DMS114 treated with DMSO at 0.1 percent for 48 hours (cell line): ENCODE results near the gene NANOS2.

Experiments
- DNase-seq: peaks from one replicate; lab custom pipeline; 2025; ENCODE audit not compliant: unreplicated experiment; lab: John Stamatoyannopoulos, UW

Gene NANOS2

DNA sequence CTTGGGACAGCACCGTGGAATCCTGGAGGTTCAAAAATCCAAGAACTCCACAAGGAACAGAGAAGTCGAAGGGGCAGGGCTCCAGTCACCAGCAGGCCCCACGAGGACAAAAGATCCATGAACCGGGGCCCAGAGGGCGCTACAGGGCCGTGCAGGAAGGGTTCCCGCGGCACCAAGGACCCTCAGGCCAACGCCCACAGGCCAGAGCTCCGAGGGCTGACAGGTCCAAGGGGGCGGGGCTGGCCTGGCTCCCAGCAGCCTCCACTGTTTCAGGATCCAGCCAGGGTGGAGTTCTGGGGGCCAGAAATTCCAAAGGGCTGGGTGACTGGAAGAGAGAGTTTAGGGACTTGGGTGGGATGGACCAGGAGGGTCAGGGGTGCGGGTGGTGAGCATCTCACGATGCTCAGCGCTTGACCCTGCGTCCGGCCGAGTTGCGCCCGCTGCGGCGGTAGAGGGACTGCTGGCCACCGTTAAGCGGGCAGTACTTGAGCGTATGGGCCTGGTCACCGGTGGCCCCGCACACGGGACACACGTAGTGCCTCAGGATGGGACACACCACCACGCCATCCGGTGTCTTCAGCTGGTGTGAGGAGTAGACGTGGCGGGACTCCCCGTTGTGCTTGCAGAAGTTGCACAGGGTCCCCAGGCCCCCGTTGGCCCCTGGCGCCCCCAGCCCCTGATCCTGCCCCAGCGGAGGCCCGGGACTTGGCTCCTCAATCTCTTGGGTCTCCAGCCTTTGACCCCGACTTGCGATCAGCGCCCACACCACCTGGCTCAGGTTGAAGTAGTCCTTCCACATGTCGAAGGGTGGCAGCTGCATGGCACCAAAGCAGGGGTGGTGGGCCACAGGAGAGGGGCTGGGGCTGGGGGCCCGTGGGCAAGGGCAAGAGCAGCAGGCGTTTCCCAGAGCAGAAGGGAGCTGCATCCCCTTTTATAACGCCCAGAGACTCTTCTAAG, at the start of gene NANOS2:
NANOS2 (minus strand) TSS at position 905 of the 957 bp plus-strand sequence; CDS start at position 820, 85 bp downstream.
- no peak for DNase-seq

DNA sequence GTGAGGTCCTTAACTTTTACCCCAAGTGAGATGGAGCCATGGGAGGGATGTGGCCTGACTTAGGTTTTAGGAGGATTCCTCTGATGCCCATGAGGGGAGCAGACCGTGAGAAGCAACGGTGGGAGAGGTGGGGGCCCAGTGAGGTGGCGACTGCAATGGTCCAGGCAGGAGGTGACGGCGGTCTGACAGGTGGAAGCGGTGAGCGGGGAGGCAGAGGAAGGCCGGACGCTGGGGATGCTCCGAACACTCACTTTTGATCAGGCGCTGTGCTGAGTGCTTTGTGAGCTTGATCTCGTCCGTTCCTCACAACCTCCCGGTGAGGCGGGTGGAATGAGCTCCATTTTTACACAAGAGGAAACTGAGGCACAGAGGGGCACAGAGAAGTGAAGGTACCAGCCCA, 47.4 kb upstream of the NANOS2 start:
- no peak for DNase-seq

DNA sequence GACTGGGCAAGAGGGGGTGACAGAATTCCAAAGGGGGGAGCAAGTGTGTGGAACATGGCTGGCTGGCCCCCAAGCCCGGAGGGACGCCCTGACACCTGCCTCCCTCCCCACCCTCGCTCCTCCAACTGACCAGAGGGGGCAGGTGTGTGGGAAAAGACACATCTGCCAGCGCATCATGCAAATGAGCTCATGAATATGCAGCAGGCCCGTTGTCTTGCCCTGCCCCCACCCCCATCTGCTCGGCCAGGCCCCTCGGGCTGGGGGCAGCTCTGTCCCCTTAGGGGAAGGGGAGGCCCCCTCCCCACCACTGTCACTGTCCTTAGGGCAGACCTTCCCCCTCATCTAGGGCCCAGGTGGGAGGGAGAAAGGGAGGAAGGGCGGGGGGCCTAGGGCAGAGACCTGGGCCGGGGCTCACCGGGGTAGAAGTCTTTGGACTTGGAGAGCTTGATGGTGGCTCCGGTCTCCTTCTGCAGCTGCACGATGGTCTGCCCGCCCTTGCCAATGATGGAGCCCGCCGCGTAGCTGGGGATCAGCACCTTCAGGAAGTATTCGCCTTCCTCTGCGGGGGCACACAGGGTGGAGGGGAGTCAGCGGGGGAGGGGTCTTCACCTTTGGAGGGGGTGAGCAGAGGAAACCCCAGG, 46.1 kb upstream of the NANOS2 start:
- no peak for DNase-seq

DNA sequence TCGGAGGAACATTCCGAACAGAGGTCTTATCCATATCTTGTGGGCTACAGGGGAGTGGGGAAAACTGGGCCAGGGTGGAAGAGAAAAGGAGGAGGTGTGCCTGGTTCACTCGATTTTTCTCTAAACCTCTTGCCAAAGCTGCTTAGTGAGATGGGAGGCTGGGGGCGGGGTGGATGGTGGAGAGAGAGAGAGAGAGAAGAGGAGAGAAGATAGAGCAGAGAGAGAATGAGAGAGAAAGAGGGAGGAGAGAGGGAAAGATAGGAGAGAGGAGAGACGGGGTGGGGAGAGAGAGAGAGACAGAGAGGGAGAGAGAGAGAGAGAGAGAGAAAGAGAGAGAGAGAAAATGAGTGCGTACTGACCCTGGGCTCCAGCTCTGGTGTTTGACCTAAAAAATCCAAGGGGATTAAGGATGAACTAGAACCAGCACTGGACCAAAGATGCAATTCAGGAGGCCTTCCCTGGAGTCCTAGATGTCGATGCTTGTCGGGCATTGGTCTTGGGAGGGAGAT, 45.0 kb upstream of the NANOS2 start:
- DNase-seq = no peak

DNA sequence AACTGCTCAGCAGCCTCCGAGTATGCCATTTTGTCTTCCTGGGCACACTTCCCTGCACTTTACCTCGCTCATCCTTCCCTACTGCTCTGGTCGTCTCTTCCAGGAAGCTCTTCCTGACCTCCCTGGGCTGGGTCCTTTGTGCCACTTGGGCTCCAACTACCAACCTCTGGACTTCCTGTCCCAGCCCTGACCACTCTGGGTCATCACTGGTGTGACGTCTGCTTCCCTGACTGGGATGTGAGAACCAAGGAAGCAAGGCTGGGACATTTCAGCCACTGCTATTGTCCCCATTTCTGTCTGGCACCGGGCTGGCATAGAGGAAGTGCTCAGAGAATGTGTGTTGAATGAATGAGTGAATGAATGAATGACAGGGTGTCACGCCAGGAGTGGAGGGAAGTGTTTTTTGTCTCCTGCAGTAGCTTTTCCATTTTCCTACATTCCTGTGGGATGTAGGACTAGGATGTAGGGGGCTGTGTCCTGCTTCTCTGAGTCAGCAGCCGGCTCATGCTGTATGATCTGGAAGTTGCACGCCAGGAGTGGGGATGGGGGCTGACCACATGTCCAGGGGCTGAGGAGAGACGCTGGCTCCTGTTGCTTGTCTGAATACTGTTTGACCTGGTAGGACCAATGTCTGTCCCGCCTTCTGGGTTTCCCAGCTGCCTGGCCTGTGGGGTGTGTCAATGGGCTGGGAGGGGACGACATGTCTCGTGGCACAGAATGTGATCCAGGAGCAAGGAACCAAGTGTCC, 44.4 kb upstream of the NANOS2 start:
- no peak for DNase-seq

DNA sequence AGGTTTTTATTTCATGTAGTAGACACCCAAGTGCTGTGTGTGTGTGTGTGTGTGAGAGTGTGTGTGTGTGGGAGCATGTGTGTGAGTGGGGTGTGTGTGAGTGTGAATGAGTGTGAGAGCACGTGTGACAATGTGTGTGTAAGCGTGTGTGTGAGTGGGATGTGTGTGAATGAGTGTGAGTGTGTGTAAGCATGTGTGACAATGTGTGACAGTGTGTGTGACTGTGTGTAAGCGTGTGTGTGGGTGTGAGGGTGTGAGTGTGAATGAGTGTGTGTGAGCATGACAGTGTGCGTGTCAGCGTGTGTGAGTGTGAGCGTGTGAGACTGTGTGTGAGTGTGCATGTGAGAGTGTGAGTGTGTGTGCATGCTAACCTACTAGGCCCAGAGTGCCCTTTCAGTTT, 43.7 kb upstream of the NANOS2 start:
- no peak for DNase-seq

DNA sequence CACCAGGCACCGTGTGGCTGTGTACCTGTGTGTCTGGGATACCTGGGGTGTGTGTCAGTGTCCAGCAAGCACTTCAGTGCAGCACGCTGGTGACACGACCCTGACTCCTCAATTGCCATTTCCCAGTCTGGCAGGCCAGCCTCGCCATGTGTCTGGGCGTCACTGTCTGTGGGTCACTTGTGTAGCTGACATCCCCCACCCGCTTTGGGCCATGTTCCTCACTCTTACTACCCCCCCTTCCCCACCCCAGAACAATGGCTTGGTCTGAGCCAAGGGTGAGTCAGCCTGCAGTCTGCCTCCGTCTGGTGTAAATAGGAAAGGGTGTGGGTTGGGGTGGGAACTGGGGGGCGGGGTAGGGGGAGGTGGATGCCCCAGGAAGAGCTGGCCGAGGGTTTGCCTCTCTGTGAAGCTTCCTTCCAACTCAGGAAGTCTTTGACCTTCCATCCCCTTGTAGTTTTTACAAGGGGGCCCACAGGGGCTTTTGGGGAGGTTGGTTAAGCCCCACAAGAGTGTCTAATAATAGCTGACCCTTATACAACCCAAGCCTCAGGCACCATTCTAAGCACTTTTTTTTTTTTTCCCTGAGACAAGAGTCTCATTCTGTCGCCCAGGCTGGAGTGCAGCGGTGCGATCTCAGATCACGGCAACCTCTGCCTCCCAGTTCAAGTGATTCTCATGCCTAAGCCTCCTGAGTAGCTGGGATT, 41.5 kb upstream of the NANOS2 start:
- no peak for DNase-seq

DNA sequence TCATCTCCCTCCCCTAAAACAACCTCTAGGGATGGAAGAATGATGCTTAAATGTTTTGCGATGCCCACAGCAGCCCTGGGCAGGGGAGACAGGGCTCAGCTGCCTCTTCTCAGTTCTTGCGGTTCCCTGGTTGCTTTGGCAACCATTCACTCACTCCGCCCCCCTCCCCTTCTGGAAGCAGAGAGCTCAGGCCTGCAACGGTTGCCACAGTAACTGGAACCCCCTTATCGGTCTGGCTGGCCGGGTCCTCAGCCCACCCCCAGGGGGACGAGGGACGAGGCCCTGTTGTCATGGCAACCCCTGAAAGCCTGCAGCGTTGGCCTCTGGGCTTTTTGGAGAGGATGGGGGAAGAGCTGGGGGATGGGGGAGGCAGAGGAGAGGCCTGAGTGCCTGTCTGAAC, 39.6 kb upstream of the NANOS2 start:
- DNase-seq = no peak

DNA sequence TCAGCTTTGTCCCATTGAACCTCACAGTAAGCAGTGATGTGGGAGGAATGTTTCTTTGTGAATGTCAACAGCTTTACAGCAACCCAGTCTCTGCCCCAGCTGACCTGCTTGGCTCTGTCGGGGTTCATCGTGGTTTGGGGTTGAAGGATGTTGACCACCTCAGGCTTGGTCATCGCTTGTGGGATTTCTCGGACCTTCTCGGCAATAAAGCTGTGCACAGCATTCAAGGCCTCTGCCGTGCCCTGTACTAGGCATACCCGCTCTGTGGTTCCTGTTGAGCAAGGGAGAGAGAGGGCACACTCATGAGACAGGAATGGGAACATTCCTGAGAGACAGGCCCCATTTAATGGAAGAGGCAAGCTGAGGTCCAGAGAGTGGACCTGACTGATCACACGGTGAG, 39.1 kb upstream of the NANOS2 start:
- no peak for DNase-seq

DNA sequence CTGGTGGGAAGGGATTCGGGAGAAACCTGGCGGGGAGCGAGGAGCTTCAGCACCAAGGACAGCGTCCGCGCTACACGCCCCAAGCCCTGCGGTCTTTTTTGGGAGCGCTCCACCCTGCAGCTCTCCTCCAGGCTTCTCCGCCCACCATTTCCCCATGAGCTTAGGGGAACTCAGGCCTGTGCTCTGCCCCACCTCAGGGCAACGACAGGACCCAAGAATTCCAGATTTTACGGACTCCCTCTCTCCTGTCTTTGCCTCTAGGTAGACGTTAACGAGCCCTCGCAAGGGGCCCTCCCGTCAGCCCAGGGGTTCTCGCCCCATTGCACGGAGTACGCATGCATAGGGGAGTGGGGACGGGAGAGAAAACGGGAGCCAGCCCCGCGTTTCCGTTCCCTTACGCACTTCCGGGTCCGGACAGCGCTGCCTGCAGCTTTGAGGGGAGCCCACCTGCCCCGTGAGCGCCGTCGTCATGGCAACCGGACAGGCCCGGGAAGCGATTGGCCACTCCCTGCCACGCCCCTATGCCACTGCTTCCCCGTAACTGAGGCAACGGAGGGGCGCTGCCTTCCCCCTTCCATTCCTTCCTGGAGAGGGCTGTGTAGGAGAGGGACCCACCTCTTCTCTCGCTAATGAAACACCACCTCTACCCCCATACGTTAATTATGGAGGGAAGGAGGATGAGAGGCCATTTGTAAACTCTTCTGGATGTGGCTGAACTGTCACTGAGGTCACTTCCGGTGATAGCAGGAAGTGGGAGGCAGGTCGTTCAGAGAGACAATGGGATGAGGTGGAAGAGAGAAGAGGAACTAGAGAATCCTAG, 38.3 kb upstream of the NANOS2 start:
- DNase-seq = no peak

DNA sequence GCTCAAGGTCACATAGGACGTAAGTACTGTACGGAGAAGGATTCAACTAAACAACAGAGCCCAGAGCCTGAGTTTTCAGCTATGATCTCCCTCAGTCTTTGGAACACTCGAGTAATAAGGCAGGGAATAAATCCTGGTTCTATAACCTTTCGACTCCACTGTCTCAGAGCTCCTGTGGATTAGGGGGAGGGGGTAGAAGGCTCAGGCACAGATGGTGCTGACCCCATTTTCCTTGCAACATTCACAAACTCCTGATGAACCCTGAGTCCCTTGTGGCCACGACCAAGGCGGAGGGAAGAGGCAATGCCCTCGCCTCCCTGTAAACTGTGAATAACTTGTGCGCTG, 37.7 kb upstream of the NANOS2 start:
- no peak for DNase-seq

DNA sequence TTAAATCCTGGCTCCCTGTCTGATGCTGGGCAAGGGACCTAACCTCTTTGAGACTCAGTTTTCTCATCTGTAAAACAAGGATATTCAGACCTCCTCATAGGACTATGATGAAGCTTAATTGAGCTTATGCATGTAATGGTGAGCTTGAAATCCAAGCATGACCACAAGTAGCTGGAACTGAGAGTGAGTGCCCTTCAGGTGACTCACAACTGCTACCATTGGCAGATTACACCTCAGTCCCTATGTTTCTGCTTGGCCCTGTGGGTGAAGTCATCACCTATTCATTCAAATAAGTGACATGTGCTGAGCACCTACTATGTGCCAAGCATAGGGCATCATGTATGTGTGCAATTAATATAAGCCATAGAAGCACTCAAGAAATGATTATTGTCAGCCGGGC, 33.3 kb upstream of the NANOS2 start:
- no peak for DNase-seq

DNA sequence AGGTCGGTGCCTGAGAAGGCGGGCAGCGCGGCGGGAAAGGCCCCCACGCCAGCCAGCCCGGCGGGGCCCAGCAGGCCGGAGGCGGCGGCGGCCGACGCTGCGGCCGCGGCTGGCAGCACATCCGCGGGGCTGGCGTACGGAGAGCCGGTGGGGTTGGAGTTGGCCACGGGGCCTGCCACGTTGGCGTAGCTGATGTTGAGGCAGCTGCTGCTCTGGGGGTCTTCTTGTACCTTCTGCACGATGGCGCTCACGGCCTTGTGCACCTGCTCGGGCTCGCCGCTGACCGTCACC, 25.9 kb upstream of the NANOS2 start:
- no peak for DNase-seq

DNA sequence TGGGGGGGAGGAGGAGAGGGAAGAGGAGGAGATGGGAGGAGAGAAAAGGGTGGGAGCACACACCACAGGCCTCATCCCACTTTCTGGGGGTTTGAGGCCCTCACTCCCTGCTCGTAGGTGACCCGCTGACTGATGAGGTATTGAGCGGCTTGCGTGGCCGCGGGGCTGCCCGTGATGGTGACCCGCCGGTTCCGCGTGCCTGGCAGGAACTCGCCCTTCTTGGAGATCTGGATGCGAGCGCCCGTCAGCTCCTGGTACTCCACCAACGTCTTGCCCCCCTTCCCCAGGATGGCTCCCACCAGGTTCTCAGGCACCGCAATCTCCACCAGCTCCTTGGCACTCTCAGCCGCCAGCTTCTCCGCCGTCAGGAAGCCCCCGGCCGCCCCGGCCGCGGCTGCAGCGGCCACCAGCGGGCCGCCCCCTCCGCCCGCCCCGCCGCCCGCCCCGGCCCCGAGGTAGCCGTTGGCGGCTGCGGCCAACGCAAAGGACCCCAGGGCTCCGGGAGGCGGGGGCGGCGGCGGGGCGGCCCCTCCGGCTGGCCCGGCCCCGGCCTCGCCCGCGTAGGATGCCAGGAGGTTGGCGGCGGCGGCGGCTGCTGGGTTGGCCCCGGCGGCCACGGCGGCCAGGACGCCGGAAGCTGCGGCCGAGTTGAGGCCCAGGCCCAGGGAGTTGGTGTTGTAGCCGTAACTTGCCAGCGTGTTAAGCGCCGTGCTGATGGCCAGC, 25.4 kb upstream of the NANOS2 start:
- DNase-seq = no peak

DNA sequence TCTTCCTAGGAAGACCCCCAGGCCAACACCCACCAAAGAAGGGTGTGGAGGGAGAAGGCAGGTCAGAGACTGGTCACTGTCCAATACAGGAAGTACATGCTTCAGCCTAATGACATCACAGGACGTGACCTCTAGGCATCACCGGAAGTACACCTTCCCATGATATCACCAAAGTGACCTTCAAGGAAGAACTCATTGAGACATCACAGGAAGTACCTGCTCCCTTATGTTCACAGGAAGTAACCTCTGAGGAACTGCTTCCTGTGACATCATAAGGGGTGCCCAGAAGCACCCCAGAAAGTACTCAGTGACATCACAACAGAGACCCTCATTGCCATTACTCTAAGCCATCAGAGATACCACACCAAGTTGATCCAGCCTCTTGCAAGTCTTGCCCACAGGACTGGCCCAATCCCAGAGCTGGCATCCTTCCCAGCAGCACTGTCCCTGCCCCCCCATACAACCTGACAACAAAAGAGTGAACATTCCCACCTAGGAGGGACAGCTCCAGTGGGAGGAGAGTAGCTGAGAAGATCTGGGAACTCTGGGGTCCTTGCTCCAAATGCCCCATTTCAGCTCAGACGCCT, 24.2 kb upstream of the NANOS2 start:
- DNase-seq = no peak

DNA sequence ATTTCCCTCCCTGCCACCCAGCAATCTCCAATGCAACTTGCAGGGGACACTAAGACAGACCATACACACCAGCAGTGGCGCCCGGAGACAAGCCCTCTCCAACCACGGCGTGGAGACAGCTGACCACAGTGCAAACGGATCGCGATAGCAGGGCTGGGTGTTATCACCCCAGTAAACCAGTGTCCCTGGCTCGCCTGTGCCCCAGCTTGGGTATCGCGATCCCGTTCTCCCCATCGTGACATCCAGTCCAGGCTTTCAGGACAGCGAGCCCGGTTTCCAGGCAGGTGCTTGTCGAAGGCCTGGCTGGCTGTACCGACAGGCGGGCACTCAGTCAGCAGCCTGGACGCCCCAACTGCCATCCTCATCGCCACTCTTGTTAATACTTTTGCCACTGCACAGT, 20.7 kb upstream of the NANOS2 start:
- DNase-seq = no peak

DNA sequence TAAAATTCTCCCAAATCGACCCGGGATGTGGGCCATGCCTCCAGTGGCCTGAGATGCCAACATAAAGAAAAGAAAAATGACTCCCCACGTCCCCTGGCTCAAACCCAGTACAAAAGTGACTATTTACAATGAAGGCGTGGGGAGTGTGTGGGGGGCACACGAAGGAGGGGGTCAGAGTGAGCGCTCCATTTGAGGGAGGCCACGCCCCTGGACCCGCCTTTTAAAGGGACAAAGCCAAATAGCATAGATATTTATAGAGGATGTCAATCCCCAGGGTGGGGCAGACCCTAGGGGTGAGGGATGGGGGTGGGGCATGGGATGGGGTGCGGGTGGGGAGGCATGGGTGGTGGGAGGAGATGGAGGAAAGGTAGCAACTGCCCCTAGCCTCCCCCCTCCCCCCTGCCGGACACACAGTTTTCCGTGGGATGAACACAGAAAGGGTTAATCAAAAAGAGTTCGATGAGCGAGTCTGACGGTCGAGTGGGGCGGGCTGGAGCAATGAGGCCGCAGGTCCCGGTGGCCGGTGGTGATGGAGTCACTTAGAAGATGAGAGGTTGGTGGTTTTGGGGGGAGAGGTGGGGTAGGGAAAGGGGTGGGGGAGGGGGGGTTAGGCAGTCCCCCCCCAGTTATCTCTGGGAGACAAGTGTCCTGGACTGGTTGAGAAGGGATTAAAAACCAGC, 20.1 kb upstream of the NANOS2 start:
- DNase-seq = no peak

DNA sequence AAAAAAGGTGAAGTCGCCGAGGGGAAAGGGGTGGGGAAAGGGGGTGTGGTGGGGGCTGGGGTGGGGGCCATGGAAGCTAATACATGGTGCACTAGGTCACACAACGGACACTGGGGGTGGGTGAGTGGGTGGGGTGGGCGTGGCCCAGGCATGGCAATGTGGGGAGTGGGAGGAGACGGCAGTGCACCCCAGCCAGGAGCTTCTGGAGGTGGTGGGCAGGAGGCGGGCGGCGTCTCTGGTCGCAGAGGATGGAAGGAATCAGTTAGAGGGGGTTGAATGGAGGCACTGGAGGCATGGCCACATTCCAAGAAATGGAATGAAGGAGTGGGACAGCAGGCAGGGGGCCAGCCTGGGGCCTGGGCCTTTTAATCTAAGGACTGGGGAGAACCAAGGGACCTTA, 19.2 kb upstream of the NANOS2 start:
- DNase-seq = no peak

DNA sequence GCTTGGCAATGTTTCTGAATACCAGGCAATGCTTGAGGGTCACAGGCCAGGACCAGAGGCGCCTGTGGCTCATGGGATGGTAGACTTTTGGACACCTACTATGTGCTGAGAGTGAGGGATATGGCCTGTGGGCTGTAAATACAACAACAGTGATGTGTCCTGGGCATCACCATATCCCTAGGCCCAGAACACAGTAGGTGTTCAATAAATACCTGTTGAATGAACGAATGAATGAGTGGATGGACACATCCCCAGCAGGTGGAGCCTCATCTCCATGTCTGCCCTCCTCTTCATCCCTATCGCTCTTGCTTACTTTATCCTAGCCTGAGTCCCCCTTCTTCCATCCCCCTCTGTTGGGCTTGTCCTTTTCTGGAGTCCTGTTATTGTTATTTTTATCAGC, 16.5 kb upstream of the NANOS2 start:
- no peak for DNase-seq
